Measurements from ENCODE around the gene HYLS1. TPM values are rescaled to one million over a fixed set of nuclear protein-coding genes. Genes with fewer than 3 reads are reported as not detected.

Gene HYLS1
- total RNA-seq, 4 donors from 2014 or later: 0.94 to 8.6 (median 3.5) TPM

GRCh38 chr11:125910226-125910849, 22.9 kb downstream of the HYLS1 start:
- TF ChIP-seq, protein P1, sequence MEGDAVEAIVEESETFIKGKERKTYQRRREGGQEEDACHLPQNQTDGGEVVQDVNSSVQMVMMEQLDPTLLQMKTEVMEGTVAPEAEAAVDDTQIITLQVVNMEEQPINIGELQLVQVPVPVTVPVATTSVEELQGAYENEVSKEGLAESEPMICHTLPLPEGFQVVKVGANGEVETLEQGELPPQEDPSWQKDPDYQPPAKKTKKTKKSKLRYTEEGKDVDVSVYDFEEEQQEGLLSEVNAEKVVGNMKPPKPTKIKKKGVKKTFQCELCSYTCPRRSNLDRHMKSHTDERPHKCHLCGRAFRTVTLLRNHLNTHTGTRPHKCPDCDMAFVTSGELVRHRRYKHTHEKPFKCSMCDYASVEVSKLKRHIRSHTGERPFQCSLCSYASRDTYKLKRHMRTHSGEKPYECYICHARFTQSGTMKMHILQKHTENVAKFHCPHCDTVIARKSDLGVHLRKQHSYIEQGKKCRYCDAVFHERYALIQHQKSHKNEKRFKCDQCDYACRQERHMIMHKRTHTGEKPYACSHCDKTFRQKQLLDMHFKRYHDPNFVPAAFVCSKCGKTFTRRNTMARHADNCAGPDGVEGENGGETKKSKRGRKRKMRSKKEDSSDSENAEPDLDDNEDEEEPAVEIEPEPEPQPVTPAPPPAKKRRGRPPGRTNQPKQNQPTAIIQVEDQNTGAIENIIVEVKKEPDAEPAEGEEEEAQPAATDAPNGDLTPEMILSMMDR (IDR thresholded peaks at IDR 0.05; ENCODE audit: low read depth): no peak

DNA sequence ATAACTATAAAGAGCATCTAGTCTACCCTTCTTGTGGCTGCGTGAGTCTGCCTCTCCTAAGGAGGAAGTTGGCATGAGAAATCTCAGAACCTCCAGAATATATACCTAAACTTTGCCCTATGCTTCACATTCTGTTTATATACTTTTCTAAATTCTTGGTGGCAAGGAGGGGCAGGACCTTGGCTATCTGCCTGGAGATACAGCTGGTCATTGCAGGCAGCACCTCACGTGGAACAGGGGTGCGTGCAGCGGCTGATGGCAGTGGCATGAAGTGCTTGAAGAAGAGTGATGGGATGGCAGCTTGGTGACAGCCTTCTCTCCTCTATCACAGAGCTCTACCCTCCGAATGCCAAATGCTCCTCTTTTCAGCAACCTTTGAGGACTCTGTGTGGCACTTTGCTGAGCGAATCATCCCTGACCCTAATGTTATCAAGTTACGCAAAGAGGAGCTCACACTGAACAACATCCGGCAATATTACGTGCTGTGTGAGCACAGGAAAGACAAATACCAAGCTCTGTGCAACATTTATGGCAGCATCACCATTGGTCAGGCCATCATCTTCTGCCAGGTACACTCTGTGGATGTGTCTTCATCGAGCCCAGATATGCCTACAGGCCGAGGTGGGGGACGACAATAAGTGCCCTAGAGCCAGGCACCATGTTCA, 29.3 kb downstream of the HYLS1 start:
- TF ChIP-seq, protein P1 (IDR thresholded peaks at IDR 0.05; ENCODE audit: low read depth): no peak

DNA sequence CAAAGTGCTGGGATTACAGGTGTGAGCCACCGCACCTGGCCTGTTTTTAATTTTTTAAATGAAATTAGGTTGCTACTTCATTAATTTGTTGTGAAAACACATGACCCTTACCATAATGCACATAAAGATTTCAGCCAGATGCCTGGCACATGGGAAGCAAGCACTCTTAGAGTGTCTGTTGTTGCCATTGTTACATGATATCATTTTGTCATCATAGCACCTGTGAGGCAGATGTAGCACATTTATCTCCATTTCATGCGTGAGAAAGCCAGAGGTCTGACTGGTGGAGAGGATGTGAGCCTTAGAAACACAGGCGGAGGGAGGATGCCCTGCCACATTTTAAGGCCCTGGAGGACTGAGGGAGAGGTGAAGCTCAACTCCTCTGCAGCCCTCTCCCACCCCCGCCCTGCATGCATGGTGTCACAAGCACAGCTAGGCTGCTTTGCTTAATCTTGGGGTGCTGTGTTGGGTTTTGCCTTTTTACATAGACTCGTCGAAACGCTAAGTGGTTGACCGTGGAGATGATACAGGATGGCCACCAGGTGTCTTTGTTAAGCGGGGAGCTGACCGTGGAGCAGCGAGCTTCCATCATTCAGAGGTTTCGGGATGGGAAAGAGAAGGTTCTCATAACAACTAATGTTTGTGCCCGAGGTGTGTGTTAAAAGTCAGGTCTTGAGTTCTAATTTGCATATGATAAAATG, 30.8 kb downstream of the HYLS1 start:
- TF ChIP-seq, protein P1 (IDR thresholded peaks at IDR 0.05; ENCODE audit: low read depth): no peak

DNA sequence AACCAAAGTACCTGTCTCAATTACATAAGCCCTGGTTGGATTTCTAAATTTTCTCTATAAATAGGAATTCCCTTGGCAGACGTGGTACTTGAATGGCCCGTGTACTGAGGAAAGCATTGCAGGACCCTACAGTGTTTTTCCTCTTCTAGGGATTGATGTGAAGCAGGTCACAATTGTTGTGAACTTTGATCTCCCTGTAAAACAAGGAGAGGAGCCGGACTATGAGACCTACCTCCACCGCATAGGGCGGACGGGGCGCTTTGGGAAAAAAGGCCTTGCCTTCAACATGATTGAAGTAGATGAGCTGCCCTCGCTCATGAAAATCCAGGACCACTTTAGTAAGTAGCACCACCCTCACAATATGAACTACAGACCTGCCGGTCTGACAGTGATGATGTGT, 33.6 kb downstream of the HYLS1 start:
- TF ChIP-seq, protein P1 (IDR thresholded peaks at IDR 0.05; ENCODE audit: low read depth): no peak

GRCh38 chr11:125922156-125922555, 34.7 kb downstream of the HYLS1 start:
- TF ChIP-seq, protein P1 (IDR thresholded peaks at IDR 0.05; ENCODE audit: low read depth): no peak

GRCh38 chr11:125923012-125923579, 35.6 kb downstream of the HYLS1 start:
- TF ChIP-seq, protein P1 (IDR thresholded peaks at IDR 0.05; ENCODE audit: low read depth): no peak

GRCh38 chr11:125923633-125924032, 36.2 kb downstream of the HYLS1 start:
- TF ChIP-seq, protein P1 (IDR thresholded peaks at IDR 0.05; ENCODE audit: low read depth): no peak
